ENCODE measurements around the gene SULT1C3.

SULT1C3 gene

DNA sequence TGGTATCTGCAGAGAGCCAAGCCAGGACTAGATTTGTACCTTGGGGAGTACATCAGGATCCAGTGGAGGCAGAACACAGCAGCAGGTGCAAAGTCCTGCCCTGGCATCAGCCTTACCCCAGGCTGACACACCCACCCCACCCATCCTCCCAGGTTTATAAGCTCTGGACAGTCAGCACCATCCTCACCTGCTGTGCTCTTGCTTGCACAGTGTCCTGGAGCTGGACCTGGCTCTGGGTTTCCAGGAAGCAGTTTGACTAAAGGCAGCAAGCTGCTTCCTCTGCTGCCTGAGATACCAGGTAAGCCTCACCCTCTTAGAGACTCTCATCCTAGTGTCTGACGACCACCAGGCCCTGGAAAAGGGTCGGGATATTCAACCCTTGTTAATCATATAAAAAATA, at the start of gene SULT1C3:
TSS of gene SULT1C3 (plus strand) at position 183 of the 400 bp plus-strand sequence. CDS start 7,227 bp downstream, outside the sequence.
- no peak for DNase-seq

DNA sequence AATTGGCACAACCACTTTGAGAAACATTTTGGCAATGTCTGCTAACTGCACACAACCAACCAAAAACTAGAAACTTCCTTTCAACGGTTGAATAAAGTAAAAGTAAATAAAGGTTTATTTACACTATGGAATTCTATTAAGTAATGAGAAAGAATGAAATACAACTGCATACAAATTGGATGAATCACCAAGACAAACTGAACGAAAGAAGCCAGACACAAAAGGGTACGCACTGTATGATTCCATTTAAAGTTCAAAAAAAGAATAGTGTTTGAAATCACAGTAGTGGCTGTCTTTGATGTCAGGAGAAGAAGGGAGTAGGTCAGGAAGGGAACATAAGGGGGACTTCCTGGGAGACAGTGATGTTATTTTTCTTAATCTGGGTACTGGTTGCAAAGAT, 46.5 kb upstream of the SULT1C3 start:
- DNase-seq = no peak

DNA sequence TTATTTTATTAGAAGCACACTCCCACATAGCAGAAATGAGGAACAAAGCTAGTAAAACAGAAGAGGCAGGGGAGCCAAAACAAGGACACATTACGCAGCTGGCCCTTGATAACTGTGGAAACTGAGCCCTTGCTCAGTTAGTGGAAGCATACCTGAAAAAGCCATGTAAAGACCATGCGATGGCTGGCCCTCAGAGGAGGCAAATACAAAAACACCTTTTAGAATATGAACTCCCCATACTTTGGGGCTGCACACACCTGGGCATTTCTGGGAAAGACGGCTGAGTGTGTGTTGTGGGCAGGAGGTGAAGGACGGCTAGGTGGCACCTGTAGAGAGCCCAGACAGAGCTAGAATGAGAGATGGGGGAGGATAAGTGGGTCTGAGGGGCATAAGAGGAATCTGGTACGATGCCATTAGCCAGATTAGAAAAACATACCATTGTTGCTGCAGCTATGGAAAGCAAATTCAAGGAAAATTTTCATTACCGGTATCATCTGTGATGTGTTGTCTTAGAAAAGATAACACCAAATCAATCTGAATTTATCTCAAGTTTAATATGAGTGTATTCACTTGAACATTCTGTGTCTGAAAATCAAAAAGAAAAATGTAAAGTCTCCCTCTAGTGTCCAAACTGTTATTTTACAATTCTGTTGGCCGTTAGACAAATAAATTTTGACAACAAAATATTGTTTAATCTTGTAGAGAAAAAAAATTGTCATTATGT, 45.2 kb upstream of the SULT1C3 start:
- no peak for DNase-seq

DNA sequence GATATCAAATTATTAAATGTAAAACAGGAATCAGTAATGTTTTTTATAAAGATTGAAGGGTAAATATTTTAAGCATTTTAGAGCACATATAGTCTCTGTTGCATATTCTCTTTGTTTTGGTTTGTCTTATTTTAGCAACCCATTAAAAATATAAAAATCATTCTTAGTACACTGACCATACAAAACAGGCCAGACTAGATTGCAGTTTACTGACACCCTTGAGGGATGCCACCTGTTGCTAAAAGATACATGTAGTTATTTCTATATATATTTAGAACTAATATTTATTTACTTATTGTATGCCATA, 44.7 kb upstream of the SULT1C3 start:
- DNase-seq = no peak

DNA sequence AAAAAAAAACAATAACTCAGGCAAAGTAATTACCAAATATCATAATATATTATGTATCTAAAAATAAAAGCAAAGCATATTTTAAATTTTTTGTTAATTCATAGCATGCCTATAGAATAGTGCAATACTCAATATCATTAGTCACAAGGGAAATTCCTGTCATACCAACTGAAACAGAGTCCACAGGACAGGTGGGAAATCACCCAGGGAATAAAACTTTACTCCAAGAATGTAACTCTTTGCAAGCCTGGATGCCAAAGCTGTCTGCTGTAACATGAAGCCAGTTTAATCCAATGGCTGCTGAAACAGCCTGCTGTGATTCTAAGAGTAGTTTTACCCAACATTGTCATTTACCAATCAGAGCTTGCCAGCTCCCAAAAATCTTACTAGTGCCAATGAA, 40.0 kb upstream of the SULT1C3 start:
- DNase-seq = no peak

DNA sequence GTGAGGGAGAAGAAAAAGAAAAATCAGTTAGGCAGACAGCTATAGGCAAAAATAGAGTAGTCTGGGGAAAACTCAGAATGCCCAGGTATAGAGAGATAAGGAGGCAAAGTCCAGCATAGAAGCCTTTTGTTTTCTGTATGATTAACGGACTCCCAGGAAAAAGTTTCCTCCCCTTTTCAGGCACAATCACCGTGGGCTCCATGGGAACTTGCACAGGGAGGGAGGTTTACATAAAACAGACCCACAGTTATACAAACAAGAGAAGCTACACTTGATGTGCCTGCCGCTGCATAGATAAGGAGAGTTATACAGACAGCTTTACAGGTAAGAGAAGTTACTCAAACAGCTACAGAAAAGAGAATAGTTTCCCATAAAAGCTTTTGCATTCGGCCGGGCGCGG, 39.2 kb upstream of the SULT1C3 start:
- DNase-seq = no peak

DNA sequence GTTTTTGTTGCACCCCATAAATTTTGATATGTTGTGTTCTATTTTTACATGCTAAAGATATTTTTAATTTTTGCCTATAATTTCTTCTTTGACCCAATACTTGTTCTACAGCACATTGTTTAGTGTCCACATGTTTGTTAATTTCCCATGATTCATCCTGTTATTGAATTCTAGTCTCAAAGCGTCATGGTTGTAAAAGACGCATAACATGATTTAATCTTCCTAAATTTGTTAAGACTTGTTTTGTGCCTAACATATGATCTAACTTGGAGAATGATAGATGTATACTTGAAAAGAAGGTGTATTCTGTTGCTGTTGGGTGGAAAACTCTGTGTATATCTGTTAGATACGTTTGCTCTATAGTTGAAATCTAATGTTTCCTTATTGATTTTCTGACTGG, 27.1 kb upstream of the SULT1C3 start:
- no peak for DNase-seq

DNA sequence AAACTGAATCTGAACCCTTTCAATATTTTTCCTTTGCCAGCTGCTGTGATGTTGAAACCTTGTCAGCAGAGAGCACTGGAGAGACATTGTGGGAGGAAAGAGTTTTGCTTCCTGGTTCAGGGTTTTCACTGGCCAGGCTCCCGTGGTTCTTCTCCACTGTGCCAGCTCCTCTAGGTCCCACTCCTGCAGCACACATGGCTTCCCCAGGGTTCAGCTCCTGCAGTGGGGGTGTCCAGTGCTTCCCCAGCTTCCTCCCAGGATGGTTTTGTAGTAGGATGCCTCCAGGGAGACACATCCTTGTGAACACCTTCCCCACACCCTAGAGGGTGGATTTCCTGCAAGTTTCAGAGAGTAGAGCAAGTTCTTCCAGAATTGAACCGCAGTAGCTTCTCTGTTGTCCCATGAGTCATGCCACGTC, 24.0 kb upstream of the SULT1C3 start:
- DNase-seq = no peak

DNA sequence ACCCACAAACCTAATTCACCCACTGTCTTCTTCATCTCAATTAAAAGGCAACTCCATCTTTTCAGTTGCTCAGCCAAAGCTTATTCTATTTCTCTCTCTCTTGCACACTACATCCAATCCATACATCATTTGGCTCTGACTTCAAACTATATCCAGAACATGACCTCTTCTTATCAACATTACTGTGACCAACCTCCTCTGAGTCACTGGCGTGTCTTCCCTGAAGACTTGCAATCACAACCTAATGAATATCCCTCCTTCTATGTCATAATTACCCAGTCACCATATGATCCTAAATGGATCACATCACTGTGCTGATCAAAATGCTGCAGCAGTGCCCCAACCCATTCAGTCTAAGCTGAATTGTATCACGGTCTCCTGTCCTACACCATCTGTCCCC, 22.6 kb upstream of the SULT1C3 start:
- no peak for DNase-seq

DNA sequence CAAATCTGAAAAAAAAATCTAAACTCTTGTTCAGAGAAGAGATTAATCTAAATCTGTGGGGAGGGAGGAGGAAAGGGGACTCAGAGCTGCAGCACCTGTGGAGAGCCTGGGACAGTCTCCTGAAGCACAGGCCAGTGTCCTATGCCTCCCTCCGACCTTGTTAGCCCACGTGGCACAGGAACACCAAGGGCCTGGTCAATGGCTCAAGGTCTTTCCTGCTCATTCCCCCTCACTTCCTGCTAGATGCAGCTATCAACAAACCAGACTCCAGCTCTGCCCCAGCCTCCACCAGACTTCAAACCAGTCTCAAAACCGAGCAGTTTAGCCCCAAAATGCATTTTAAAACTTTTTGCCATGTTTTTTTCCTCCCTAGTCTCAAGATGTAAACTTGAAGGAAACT, 20.1 kb upstream of the SULT1C3 start:
- no peak for DNase-seq

DNA sequence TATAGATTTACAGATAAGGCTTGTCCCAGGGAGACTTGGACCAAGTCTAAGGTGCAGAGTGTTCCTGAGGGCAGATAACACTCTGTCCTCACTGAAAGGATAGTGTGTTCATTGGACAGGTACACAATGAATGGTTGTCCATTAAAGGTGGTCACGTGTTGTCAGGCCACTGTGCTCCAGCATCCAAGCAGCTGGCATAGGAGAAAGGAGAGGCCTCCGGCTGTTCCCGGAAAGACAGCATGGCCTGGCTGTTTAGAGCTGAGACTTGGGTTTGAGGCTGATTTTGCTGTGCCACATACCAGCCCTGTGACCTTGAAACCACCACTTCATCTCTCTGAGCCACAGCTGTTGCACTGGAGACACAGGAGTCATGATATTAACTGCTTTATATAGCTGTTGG, 19.6 kb upstream of the SULT1C3 start:
- no peak for DNase-seq

DNA sequence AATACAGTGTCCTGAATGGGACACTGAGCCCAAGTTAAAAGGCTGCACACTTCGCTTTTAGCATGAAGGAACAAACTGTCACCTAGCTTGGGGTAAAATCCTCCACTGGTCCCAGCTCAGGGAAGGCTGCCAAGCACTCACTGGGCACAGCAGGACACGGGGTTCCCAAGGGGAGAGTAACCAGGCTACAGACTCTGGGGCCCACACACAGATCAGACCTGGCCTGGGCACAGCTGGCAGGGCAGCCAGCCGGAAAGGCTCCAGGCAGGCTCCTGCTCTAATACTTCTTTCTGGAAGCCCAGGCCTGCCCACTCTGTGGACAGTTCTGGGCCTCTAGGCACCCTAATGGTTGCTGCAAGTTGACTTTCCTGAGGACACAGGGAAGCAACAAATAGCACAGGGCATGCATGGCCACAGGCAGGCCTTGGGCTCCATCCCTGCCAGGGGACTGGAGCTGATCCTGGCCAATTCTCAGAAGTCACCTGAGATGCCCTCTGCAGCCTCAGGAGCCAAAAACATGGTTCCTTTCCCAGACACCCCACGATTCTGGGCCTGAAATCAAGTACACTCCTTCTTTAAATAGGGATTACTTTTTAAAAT, 18.7 kb upstream of the SULT1C3 start:
- DNase-seq = no peak

DNA sequence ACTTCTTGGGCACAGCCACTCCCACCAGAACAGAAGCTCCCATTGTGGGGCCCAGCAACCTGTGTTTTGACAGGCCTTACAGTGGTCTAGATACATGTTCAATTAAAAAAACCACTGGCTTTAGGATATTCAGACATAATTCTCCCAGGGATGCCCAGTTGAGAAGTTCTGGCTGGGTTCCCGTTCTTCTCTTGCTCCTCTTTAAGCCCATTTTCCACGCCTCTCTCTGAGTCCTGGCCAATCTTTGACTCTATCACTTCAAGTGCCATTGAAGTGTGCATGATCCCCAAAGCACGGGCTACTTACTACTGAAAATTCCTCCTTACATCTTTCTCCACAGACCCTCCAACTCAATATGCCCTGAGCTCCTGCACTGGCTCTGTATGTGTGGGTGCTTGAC, 17.5 kb upstream of the SULT1C3 start:
- no peak for DNase-seq

DNA sequence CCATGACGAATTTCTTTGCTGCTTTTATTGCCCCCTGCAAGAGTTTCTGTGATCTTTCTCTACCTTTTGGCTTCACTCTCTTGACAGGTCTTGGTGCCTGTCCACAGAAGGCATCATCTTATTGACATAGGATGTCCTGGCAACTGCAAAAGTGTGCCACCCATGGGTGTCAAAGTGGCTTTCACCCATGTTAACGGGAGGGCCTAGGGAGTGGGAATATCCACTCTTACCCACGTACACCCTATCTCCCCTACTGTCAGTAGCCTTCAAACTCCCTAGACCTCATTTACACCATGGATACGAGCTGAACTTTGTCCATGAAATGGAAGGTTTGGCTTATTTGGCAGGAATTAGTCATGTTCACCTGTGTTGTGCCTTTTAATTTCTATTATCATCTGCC, 16.2 kb upstream of the SULT1C3 start:
- DNase-seq = no peak

DNA sequence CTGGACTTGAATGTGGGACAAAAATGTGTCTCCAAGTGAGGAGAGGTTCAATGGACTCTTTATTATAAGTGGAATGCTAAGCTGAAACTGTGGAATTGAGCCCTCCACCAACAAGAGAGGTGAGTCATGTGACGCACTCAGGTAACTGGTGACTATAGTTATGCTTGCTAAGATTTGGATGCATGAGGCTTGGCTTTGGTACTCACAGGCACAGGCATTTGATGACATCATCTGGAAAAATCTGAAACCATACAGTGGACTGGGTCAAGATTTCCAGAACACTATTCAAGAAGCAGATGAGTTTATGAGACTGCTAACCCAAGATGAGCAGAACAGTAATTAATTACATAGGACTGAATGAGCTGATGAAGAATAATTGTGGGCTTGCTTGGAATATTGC, 15.7 kb upstream of the SULT1C3 start:
- DNase-seq = no peak

DNA sequence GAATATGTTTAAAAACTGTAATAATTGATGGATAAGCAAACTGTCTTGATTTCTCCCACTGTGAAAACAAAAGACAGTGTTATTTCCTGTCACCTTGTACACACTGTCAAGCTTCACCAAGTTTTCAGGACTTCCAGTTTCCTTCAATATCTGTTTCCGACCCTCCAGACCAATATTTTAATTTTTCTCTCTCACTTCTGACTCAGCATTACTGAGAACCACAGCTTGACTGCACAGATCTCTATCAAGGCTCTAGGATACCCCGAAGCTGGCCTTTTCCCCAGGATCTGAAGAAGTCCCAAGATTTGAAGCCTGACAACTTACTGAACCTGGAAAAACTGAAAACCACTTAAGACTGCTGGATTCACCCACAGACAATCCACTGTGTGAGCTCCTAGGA, 13.2 kb upstream of the SULT1C3 start:
- DNase-seq = no peak

DNA sequence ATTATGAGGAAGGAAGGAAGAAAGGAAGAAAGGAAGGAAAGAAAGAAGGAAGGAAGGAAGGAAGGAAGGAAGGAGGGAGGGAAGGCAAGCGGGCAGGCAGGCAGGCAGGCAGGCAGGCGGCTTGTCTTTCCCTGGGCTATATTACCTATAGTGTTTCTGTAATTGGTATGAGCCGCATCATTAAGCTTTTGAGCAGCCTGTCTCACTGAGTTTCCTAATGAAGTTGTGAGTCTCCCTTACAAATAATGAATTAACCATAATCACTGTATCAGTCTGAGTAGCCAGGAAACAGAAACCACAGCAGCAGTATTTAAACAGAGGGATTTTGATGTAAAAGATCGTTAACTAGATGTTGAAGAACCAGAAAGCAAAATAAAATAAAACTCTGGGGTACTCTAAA, 11.8 kb upstream of the SULT1C3 start:
- no peak for DNase-seq

DNA sequence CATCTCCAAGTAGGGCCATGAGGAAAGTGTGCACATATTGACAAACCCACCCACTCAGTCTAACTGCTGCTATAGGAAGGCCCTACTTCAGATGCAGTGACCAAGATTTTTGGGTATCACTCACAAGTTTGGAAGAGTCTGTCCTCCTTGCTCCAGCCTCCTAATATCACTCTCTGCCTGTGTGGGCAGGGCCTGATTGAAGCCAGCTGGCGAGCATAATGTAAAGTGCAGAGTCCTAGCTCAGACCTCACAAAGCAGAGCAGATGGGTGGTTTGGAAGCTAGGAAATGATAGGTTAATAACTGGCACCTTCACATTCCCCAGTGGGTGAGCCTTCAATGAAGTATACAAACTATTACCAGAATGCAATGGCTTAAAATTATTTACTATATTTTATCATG, 11.2 kb upstream of the SULT1C3 start:
- no peak for DNase-seq

DNA sequence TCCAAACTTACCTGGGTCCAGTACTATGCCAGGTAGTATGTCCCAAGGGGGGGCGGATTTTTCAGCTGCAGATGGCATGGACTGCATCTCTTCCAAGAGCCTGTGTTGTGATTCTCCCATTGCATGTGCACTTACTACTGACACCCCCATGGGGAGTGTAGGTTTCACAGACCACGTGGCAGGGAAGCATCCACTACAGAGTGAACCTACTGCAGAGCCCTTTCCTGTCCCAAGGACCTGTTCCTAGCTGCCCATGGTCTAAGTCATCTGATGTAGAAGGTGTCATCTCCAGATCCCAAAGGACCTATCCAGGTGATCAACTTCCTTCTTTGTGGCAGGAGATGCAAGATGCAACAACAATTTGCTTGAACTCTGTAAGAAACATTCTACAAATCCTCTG, 9.9 kb upstream of the SULT1C3 start:
- DNase-seq = no peak

DNA sequence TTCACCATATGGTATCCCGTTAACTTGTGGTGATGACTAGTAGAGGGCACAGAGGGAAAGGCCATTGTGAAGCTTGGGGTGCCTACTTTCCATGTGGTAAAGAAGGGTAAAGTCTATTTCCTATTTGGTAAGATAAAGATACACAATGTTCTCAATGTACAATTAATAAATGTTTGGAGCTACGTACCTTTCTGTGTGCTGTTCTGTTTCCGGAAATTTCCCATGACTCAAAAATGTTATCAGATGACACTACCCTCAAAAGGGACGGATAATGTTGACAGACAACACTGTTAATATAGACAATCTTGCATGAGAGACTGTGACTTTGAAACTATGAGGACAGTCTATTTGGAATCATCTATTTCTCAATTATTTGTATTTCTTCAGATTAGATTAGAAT, 4.2 kb upstream of the SULT1C3 start:
- no peak for DNase-seq

DNA sequence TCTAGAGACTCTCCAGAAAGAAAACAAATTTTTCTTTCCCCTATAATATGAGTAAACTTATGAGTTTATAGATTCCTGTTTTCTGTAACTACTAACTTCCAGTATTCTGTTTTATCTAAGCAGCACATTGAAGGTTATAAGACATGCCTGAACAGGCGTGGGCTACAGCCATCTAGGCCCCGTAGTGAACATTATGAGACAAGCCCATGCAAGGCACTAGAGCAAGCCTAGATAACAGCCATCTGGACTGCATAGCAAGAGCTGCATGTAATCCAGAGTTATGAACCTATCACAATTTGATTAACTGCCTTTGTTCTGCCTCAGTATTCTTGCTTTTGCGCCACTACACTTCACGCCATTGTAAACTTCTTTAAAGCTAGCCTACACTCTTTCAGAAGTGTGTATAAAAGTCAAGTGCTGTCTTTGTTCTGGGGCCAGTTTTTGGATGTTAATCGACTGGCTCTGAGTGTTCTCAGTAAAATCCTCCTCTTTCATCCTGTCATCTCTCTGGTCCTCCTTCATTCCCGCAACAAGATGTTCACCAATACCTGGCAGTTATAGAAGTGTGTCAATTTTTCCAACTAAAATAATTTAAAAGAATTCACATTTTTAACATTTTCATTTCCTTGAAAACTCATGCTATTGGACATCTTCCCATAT, 3.0 kb upstream of the SULT1C3 start:
- DNase-seq = no peak

DNA sequence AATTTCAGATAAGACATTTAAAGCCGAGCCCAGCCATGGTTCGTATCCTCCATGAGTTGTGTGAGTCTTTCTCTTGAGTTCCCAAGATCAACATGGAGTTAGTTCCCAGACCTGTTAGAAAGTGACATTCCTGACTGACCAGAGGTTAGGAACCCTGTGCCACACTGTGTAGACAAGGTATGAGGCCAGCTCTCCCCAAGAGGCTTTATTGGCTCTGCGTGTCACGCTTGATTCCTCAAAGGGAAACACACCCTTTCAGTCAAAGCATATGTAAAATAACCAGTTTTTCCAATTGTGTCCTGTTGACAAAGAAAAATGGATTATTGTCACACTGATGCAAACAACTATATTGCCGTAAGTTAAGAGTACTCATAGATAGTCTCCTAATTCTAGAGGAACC, 1.2 kb downstream of the SULT1C3 start:
- no peak for DNase-seq

DNA sequence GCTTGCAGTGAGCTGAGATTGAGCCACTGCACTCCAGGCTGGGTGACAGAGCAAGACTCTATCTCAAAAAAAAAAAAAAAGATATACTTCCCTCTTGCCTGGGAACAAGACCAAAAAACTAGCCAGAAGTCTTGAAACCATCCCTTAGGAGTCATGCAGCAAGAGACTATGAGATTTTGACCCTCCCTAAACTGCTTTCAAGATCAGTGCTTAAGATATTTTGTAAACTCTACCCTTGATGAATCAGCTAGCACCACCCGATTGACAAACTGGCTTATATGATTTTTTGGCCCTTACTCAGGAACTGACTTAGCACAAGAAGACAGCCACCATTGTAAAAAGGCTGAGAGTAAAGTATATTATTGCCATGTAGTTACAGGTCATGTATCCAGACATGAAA, 3.8 kb downstream of the SULT1C3 start:
- DNase-seq = no peak

DNA sequence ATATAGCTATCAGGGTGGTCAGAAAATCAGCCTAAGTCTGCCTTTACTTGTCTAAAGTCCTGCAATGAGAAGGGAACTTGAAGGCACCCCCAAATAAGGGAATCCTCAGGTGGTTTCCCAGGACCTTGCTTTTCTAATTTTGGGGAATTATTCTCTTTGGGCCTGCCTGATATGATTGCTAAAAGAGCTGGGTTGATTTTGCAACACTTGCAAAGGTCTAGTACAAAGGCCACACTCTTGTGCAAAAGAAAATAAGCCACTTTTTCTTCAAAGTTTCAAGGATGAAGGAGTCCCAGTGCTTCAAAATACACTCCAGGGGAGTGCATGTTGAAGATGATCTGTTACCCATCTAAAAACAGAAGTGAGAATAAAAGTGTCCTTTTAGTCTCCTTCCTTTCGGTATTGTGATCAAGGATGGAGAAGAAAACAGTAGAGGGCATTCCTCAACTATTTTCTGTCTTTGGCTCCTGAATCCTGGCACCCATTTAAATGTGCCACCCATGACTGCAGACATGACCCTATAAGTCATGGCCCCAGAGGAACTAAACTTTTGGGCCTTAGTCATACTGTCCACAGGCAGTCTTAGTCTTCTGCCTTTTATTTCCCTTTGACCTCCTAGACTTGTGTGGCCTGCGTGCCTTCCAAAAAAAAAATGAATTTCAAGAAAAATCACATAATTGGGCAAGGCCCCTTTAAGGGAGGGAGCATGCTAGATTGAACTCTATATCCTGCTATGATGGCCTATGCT, 5.1 kb downstream of the SULT1C3 start:
- no peak for DNase-seq
